OCI-LY3 (cell line): ENCODE results near the gene MTHFS.
"Not testable (repeated sequence)": the region's sequence is repeated elsewhere in the genome, so short reads cannot be mapped to it uniquely, and the experiment has no call there.

Experiments used
- H2AFZ ChIP-seq: fragments of 200-600, 300-600 bp; shearing (Covaris generic); 2 replicates; pipeline ENCODE4 v1.6.0; 2014; ENCODE audit warnings: antibody characterized with exemption, low read depth, low read length
- H3K27ac ChIP-seq: fragments of 200-600, 300-600 bp; sonication (generic); 2 replicates; pipeline ENCODE4 v1.5.1; 2014; ENCODE audit warnings: mild to moderate bottlenecking, low read length, moderate library complexity, mixed read lengths
- H3K27me3 ChIP-seq: fragments of 200-600, 300-600 bp; sonication (generic); 2 replicates; pipeline ENCODE4 v1.6.1; 2014; ENCODE audit warnings: low read depth, low read length, mixed read lengths
- H3K36me3 ChIP-seq: fragments of 200-600, 300-600 bp; sonication (generic); replicated peaks from 2 replicates; pipeline ENCODE3; 2014; ENCODE audit warnings: low read depth, low read length, mixed read lengths
- H3K4me1 ChIP-seq: fragments of 300-600, 200-600 bp; sonication (generic); 2 replicates; pipeline ENCODE4 v1.6.1; 2014; ENCODE audit warnings: low read length, mixed read lengths
- H3K4me2 ChIP-seq: fragments of 200-600, 300-600 bp; sonication (generic); 2 replicates; pipeline ENCODE4 v1.6.1; 2014; ENCODE audit warnings: low read length, mixed read lengths
- H3K4me3 ChIP-seq: fragments of 300-600, 200-600 bp; sonication (generic); 2 replicates; pipeline ENCODE4 v1.5.1; 2014; ENCODE audit warnings: antibody characterized with exemption, mild to moderate bottlenecking, low read length, moderate library complexity
- H3K79me2 ChIP-seq: fragments of 300-600, 200-600 bp; shearing (Covaris generic); 2 replicates; pipeline ENCODE4 v1.6.1; 2014; ENCODE audit warnings: mild to moderate bottlenecking, low read length, mixed read lengths
- H3K9ac ChIP-seq: fragments of 300-600, 200-600 bp; shearing (Covaris generic); 2 replicates; pipeline ENCODE4 v1.6.0; 2014; ENCODE audit warnings: mild to moderate bottlenecking, low read length, moderate library complexity
- H3K9me3 ChIP-seq: fragments of 200-600, 300-600 bp; shearing (Covaris generic); 2 replicates; pipeline ENCODE4 v1.6.1; 2014; ENCODE audit warnings: low read length, mixed read lengths; ENCODE audit not compliant: insufficient read depth
- H4K20me1 ChIP-seq: fragments of 200-600, 300-600 bp; sonication (generic); 2 replicates; pipeline ENCODE4 v1.6.1; 2016; ENCODE audit warnings: low read length, mixed read lengths; ENCODE audit not compliant: insufficient read depth
- CTCF ChIP-seq: fragments of 200-600, 300-600 bp; sonication (generic); IDR thresholded peaks from 2 replicates; pipeline ENCODE4 v1.5.1; 2014; ENCODE audit warnings: antibody characterized with exemption, low read length, low read depth
- EZH2phosphoT487 ChIP-seq: fragments of 200-600 bp; shearing (Covaris generic); IDR thresholded peaks from 2 replicates; pipeline ENCODE4 v1.6.1; 2018; ENCODE audit warnings: antibody characterized with exemption, mixed run types, low read depth

The MTHFS gene

GRCh38 chr15:79932447-79932846 lies 35.6 kb upstream of the MTHFS start:
- Histone ChIP-seq H3K79me2 (no peaks in the 10 kb centered on the region), H3K9me3 (no peaks in the 10 kb centered on the region), H3K27ac (no peak overlapping the region), H3K36me3 (no peaks in the 10 kb centered on the region), H4K20me1 (no peaks in the 10 kb centered on the region), H2AFZ (no peak overlapping the region), H3K4me2 (no peak overlapping the region), H3K27me3 (0 out of 2 replicates have a peak, but pooled peaks cover 8% of the 10 kb centered on the region), H3K4me1 (no peaks in the 10 kb centered on the region), H3K9ac (no peak overlapping the region), H3K4me3 (no peak overlapping the region)
- TF ChIP-seq CTCF (no peak), EZH2phosphoT487 (no peak)

- Histone ChIP-seq H3K36me3 (no peaks in the 10 kb centered on the region), H3K9me3 (no peaks in the 10 kb centered on the region), H3K4me1 (no peaks in the 10 kb centered on the region), H4K20me1 (no peaks in the 10 kb centered on the region), H3K79me2 (no peaks in the 10 kb centered on the region), H3K4me3 (no peak overlapping the region), H3K9ac (no peak overlapping the region), H3K4me2 (no peak overlapping the region), H2AFZ (no peak overlapping the region), H3K27me3 (0 out of 2 replicates have a peak, but pooled peaks cover 8% of the 10 kb centered on the region), H3K27ac (no peak overlapping the region)
- TF ChIP-seq EZH2phosphoT487 (no peak), CTCF (no peak)
These were observed 33.7 kb upstream of the MTHFS start for GRCh38 chr15:79930516-79930915.

GRCh38 chr15:79929412-79929811 lies 32.6 kb upstream of the MTHFS start:
- no peak overlapping the region for H3K4me3 ChIP-seq
- no peak overlapping the region for H3K4me2 ChIP-seq
- no peak overlapping the region for H3K9ac ChIP-seq
- H2AFZ ChIP-seq = no peak overlapping the region
- no peaks in the 10 kb centered on the region for H4K20me1 ChIP-seq
- H3K36me3 ChIP-seq = peaks cover 4% of the 10 kb centered on the region
- 0 out of 2 replicates have a peak, but pooled peaks cover 4% of the 10 kb centered on the region for H3K9me3 ChIP-seq
- H3K79me2 ChIP-seq = 0 out of 2 replicates have a peak, but pooled peaks cover 4% of the 10 kb centered on the region
- no peak overlapping the region for H3K27ac ChIP-seq
- no peak for TF ChIP-seq CTCF
- no peak for TF ChIP-seq EZH2phosphoT487
- peaks cover 2% of the 10 kb centered on the region; the same call in 1 of the 2 replicates for H3K4me1 ChIP-seq
- H3K27me3 ChIP-seq = 0 out of 2 replicates have a peak, but pooled peaks cover 8% of the 10 kb centered on the region

GRCh38 chr15:79926116-79926515 lies 29.3 kb upstream of the MTHFS start:
- not testable (repeated sequence) for H4K20me1 ChIP-seq, H3K27me3 ChIP-seq, H2AFZ ChIP-seq, H3K4me3 ChIP-seq, H3K27ac ChIP-seq, H3K9ac ChIP-seq, H3K4me2 ChIP-seq
- peaks cover 11% of the 10 kb centered on the region for H3K4me1 ChIP-seq
- H3K79me2 ChIP-seq = peaks cover 29% of the 10 kb centered on the region
- peaks cover 21% of the 10 kb centered on the region for H3K36me3 ChIP-seq
- H3K9me3 ChIP-seq = peaks cover 18% of the 10 kb centered on the region
